A549 (cell line): ENCODE results near the gene FBXL4. TPM values are rescaled to one million over a fixed set of nuclear protein-coding genes. Genes with fewer than 3 reads are reported as not detected.

Source experiments
- ATAC-seq, 2 experiments: fragments of 200-7000 bp in 1 of 2; fragments of >200 bp in 1 of 2; cut with Nextera tagmentation in 1 of 2; cut with Tn5 transposase in 1 of 2; 3 replicates each; pipeline versions ENCODE4 v1.8.0 to v1.9.1; 2018 to 2020; ENCODE audit warnings: mild to moderate bottlenecking in 1 of 2, moderate library complexity in 1 of 2
- CTCF ChIA-PET: fragments of 300-600 bp; sonication (Branson Sonifier 250); formaldehyde crosslinking; extraction: SDS; loops from one replicate; lab custom pipeline; 2021; ENCODE audit warnings: antibody characterized with exemption, inconsistent platforms; lab: Yijun Ruan, JAX
- POLR2A ChIA-PET: fragments of 350-600 bp; formaldehyde crosslinking; extraction: SDS; loops from one replicate; lab custom pipeline; 2021; ENCODE audit warnings: antibody characterized with exemption, inconsistent platforms; lab: Yijun Ruan, JAX
- DNase-seq, 2 experiments: peaks; one replicate each; pipeline versions ENCODE4 v3.0.0 to v3.0.0-alpha.2; 2011 to 2016; ENCODE audit warnings: low read depth in 1 of 2, low spot score in 1 of 2
- FAIRE-seq: peaks from 2 replicates; lab custom pipeline; 2011; peaks lifted over from hg19 to GRCh38; lab: Jason Lieb, UNC
- H3K27ac ChIP-seq, 2 experiments: fragments of >200 bp; sonication (Bioruptor Twin); formaldehyde crosslinking; 3 replicates each; pipeline ENCODE4 v1.5.1; 2016 to 2017
- H3K4me1 ChIP-seq: fragments of >200 bp; sonication (Bioruptor Twin); formaldehyde crosslinking; 3 replicates; pipeline ENCODE4 v1.6.1; 2016
- H3K4me2 ChIP-seq: fragments of >200 bp; sonication (Bioruptor Twin); formaldehyde crosslinking; 3 replicates; pipeline ENCODE4 v1.6.1; 2016
- H3K4me3 ChIP-seq: fragments of >200 bp; sonication (Bioruptor Twin); formaldehyde crosslinking; 3 replicates; pipeline ENCODE4 v1.5.1; 2016
- H3K9me3 ChIP-seq: fragments of >200 bp; sonication (Bioruptor Twin); formaldehyde crosslinking; 3 replicates; pipeline ENCODE4 v1.6.1; 2016
- BHLHE40 ChIP-seq: IDR thresholded peaks from 2 replicates; pipeline ENCODE4 v1.6.1; 2012; ENCODE audit warnings: low read depth, low read length, inconsistent platforms
- CBX2 ChIP-seq: fragments of 200-600 bp; sonication (generic); IDR thresholded peaks from 2 replicates; pipeline ENCODE4 v1.6.1; 2016; ENCODE audit warnings: low read depth, mild to moderate bottlenecking, borderline replicate concordance
- CEBPB ChIP-seq, 2 experiments: fragments of >200 bp in 1 of 2; sonication (Bioruptor Twin) in 1 of 2; formaldehyde crosslinking in 1 of 2; IDR thresholded peaks; 2 replicates each; pipeline ENCODE4 v1.6.1; 2012 to 2016
- CHD4 ChIP-seq: fragments of 200-600 bp; sonication (generic); IDR thresholded peaks from 2 replicates; pipeline ENCODE4 v1.6.1; 2016; ENCODE audit warnings: antibody characterized with exemption, mild to moderate bottlenecking, borderline replicate concordance
- EHF ChIP-seq: fragments of 250-450 bp; sonication (Bioruptor Pico); IDR thresholded peaks from 2 replicates; pipeline ENCODE4 v1.5.0; 2020; ENCODE audit warnings: mild to moderate bottlenecking
- FOXS1 ChIP-seq: fragments of 250-450 bp; sonication (Bioruptor Pico); IDR thresholded peaks from 2 replicates; pipeline ENCODE4 v1.5.0; 2020; ENCODE audit warnings: mild to moderate bottlenecking, moderate library complexity
- MAX ChIP-seq: IDR thresholded peaks from 2 replicates; pipeline ENCODE4 v1.6.1; 2012
- NFE2L2 ChIP-seq: fragments of 150-350 bp; conservative IDR thresholded peaks from 2 replicates; pipeline ENCODE4 v1.6.1; 2014; ENCODE audit warnings: low read length
- RAD21 ChIP-seq, 2 experiments: fragments of >200 bp in 1 of 2; sonication (Bioruptor Twin) in 1 of 2; formaldehyde crosslinking in 1 of 2; IDR thresholded peaks in 1 of 2; conservative IDR thresholded peaks in 1 of 2; 2 replicates in 1 of 2; 3 replicates in 1 of 2; pipeline ENCODE4 v1.6.1; 2012 to 2018; ENCODE audit warnings: inconsistent platforms in 1 of 2
- REST ChIP-seq: fragments of 200-600 bp; sonication (generic); IDR thresholded peaks from 2 replicates; pipeline ENCODE4 v1.6.1; 2016; ENCODE audit warnings: antibody characterized with exemption, mild to moderate bottlenecking, moderate library complexity
- RFX5 ChIP-seq: fragments of 450-650 bp; IDR thresholded peaks from 2 replicates; pipeline ENCODE4 v1.7.1; 2014; ENCODE audit warnings: antibody characterized with exemption, mild to moderate bottlenecking, moderate library complexity
- SMC3 ChIP-seq: fragments of >200 bp; sonication (Bioruptor Twin); formaldehyde crosslinking; IDR thresholded peaks from 3 replicates; pipeline ENCODE4 v1.6.1; 2018; ENCODE audit warnings: inconsistent platforms
- TFCP2L1 ChIP-seq: fragments of 250-450 bp; sonication (Bioruptor Pico); IDR thresholded peaks from 2 replicates; pipeline ENCODE4 v1.5.0; 2021; ENCODE audit warnings: mild to moderate bottlenecking
- ZFP36 ChIP-seq: fragments of 450-650 bp; IDR thresholded peaks from 2 replicates; pipeline ENCODE4 v1.6.1; 2014; ENCODE audit warnings: borderline replicate concordance; ENCODE audit not compliant: partially characterized antibody
- WGBS: methylation state at CpG from one replicate; pipeline ENCODE4 v1.1.6; 2017; ENCODE audit errors: missing lambda C conversion rate; 5-methylcytosine and 5-hydroxymethylcytosine counted together
- polyA plus RNA-seq, 4 experiments: library from polyadenylated mRNA; depleted of rRNA in 3 of 4; stranded (reverse); fragments of >200 nt; fragmentation: RNase III in 1 of 4; extraction: RNeasy Plus Mini Kit Qiagen cat#74134 plus additional on column Dnase treatment in 1 of 4; gene quantifications; 2 replicates in 3 of 4; 3 replicates in 1 of 4; pipeline ENCODE4 v1.2.3, GENCODE V29; 2011 to 2017
- TF ChIP-seq, protein P1 (sequence below): fragments of 250-450 bp; sonication (Bioruptor Pico); IDR thresholded peaks from 2 replicates; pipeline ENCODE4 v1.5.0; 2021; ENCODE audit warnings: mild to moderate bottlenecking, moderate library complexity, borderline replicate concordance
- TF ChIP-seq, protein P2 (sequence below): fragments of >200 bp; sonication (Bioruptor Twin); formaldehyde crosslinking; IDR thresholded peaks from 3 replicates; pipeline ENCODE4 v1.5.1; 2016

FBXL4 gene
- polyA plus RNA-seq, 2 of the 4 experiments (the other 2 are of a cell fraction) = 6.5 to 21.6 TPM

DNA sequence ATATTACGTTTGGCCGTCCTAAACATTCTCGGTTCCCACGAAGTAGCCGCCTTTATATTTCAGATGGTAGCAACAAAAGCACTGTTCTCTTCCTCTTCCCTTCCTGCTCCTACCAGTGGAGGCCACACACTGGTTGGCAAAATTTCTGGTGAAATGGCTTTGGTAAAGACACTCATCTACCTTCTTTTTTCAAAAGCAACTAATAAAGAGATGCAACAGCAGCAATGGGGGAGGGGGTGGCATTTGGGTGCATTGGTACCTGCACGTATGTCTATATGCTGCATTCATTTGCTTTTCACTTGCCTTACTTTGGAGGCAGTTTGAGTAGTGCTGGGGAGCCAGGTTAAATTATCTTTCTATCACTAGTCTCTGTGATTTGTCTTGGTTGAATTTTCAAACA is 107.4 kb downstream of the FBXL4 start:
- ATAC-seq (no peak), FAIRE-seq (no peak), DNase-seq (no peak)
- no peak overlapping the region for H3K4me3 ChIP-seq
- TF ChIP-seq CEBPB (IDR thresholded peaks at IDR 0.05) (no peak), CBX2 (no peak), FOXS1 (CRISPR knock-in tag) (no peak), REST (no peak), MAX (no peak), EHF (CRISPR knock-in tag) (no peak)
- H3K4me1 ChIP-seq = peaks cover 3% of the 10 kb centered on the region; the same call in 1 of the 3 replicates
- CTCF ChIA-PET = no interaction called here
- no peak overlapping the region for H3K27ac ChIP-seq
- 75% methylated on average over 6 of the region's 6 CpGs for WGBS
- H3K4me2 ChIP-seq = no peak overlapping the region
- POLR2A ChIA-PET = no interaction called here
- H3K9me3 ChIP-seq = no peaks in the 10 kb centered on the region

DNA sequence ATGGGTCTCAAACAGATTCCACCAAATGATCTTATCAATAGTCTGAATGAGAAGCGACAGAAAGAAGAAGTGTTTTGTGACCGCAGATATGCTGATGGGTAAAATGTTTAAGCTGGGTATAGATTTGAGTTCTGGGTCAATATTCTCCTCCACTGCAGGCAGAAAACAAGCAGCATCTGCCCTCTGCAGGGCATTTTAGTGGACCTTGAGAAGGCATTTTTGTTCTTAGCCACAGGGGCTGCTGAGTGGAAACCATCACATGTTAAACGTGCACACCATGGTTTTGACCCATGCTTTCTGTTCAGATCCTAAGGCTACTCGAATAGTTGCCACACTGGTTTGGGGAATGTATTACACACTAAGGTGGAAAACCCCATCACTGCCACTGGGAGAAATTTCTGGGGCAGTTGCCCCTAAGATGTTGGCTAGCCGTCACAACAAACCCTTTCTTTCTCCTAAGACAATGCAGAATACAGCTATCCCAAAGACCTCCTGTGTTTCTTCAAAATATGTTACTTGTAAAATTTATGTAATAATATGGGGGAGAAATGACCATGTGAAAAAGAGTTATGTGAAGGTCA is 107.9 kb downstream of the FBXL4 start:
- TF ChIP-seq, protein P1, sequence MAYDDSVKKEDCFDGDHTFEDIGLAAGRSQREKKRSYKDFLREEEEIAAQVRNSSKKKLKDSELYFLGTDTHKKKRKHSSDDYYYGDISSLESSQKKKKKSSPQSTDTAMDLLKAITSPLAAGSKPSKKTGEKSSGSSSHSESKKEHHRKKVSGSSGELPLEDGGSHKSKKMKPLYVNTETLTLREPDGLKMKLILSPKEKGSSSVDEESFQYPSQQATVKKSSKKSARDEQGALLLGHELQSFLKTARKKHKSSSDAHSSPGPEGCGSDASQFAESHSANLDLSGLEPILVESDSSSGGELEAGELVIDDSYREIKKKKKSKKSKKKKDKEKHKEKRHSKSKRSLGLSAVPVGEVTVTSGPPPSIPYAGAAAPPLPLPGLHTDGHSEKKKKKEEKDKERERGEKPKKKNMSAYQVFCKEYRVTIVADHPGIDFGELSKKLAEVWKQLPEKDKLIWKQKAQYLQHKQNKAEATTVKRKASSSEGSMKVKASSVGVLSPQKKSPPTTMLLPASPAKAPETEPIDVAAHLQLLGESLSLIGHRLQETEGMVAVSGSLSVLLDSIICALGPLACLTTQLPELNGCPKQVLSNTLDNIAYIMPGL = no peak
- TF ChIP-seq RFX5 (no peak), TFCP2L1 (no peak), SMC3 (peak; percentile 10; the same call in 1 of the 3 replicates), ZFP36 (no peak), CHD4 (no peak), BHLHE40 (no peak), NFE2L2 (no peak), RAD21 (conservative IDR thresholded peaks at IDR 0.05 in 1 of 2, IDR thresholded peaks at IDR 0.05 in 1 of 2) (peak; percentile 33 to 34; a peak in 4 of 5 replicates)
- TF ChIP-seq, protein P2, sequence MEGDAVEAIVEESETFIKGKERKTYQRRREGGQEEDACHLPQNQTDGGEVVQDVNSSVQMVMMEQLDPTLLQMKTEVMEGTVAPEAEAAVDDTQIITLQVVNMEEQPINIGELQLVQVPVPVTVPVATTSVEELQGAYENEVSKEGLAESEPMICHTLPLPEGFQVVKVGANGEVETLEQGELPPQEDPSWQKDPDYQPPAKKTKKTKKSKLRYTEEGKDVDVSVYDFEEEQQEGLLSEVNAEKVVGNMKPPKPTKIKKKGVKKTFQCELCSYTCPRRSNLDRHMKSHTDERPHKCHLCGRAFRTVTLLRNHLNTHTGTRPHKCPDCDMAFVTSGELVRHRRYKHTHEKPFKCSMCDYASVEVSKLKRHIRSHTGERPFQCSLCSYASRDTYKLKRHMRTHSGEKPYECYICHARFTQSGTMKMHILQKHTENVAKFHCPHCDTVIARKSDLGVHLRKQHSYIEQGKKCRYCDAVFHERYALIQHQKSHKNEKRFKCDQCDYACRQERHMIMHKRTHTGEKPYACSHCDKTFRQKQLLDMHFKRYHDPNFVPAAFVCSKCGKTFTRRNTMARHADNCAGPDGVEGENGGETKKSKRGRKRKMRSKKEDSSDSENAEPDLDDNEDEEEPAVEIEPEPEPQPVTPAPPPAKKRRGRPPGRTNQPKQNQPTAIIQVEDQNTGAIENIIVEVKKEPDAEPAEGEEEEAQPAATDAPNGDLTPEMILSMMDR = peak; percentile 21; the same call in 1 of the 3 replicates
- ATAC-seq = peak; percentile 41 to 66; a peak in 3 of 6 replicates
- no peak for FAIRE-seq
- no peaks in the 10 kb centered on the region; the same call in 2 of the 3 replicates for H3K4me1 ChIP-seq
- H3K27ac ChIP-seq = no peak overlapping the region
- no peak overlapping the region for H3K4me3 ChIP-seq
- ChIA-PET POLR2A (no interaction called here), CTCF (no interaction called here)
- H3K9me3 ChIP-seq = no peaks in the 10 kb centered on the region
- WGBS = 25% methylated on average over 5 of the region's 5 CpGs
- no peak overlapping the region for H3K4me2 ChIP-seq
- peak in 1 of 2 experiments; percentile 21 for DNase-seq
